Neural crest cell (in vitro differentiated cells): Measurements from ENCODE around the gene CCDC178. TPM values are rescaled to one million over a fixed set of nuclear protein-coding genes. Genes with fewer than 3 reads are reported as not detected.
A peak's percentile ranks its signal among the peaks of the same experiment; 100 is the strongest.

Experiments used
- DNase-seq: peaks from one replicate; pipeline ENCODE4 v3.0.0; 2021; ENCODE audit warnings: low read depth, mixed read lengths, low spot score
- H3K27ac Mint-ChIP-seq: one replicate; pipeline ENCODE4 v1.8.0; 2021; ENCODE audit warnings: mild to moderate bottlenecking, mixed read lengths; ENCODE audit not compliant: unreplicated experiment
- H3K27me3 Mint-ChIP-seq: 2 replicates; pipeline ENCODE4 v1.8.0; 2021; ENCODE audit warnings: low read depth, mild to moderate bottlenecking, mixed read lengths
- H3K36me3 Mint-ChIP-seq: 2 replicates; pipeline ENCODE4 v1.8.0; 2021; ENCODE audit warnings: low read depth, mild to moderate bottlenecking, mixed read lengths
- H3K4me1 Mint-ChIP-seq: 2 replicates; pipeline ENCODE4 v1.8.0; 2021; ENCODE audit warnings: mixed read lengths
- H3K4me3 Mint-ChIP-seq: one replicate; pipeline ENCODE4 v1.8.0; 2021; ENCODE audit warnings: mild to moderate bottlenecking, mixed read lengths
- H3K9me3 Mint-ChIP-seq: 2 replicates; pipeline ENCODE4 v1.8.0; 2021; ENCODE audit warnings: mixed read lengths
- total RNA-seq: library from RNA; stranded (reverse); gene quantifications from 2 replicates; pipeline ENCODE4 v1.2.1, GENCODE V29; 2021
- TF ChIP-seq, protein P1 (sequence below): fragments of 200-600 bp; sonication (generic); conservative IDR thresholded peaks from 2 replicates; pipeline ENCODE4 v1.5.0; 2021; ENCODE audit warnings: antibody characterized with exemption, mild to moderate bottlenecking

CCDC178 gene
- total RNA-seq, 1 donor from 2014 or later, result 0.42 TPM

DNA sequence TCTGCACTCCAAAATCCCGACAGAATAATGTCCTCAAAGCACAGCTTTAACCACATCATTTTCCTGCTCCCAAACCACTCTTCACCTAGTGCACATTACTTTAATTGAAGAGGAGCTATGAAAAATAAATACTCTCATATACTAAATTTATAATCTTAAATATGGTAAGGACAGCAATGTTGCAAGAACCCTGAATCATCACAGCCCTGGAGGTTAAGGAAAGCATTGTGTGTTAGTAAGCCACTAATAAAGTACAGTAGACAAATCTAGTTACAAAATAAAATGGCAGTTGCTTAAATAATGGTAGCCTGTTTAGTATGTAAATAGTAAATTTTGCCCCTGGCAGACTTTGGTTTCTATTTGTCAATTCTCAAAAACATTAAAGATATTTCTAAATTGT lies 27.0 kb upstream of the CCDC178 start:
- H3K4me3 Mint-ChIP-seq, result no peak overlapping the region
- no peaks in the 10 kb centered on the region for H3K27me3 Mint-ChIP-seq
- TF ChIP-seq, protein P1, sequence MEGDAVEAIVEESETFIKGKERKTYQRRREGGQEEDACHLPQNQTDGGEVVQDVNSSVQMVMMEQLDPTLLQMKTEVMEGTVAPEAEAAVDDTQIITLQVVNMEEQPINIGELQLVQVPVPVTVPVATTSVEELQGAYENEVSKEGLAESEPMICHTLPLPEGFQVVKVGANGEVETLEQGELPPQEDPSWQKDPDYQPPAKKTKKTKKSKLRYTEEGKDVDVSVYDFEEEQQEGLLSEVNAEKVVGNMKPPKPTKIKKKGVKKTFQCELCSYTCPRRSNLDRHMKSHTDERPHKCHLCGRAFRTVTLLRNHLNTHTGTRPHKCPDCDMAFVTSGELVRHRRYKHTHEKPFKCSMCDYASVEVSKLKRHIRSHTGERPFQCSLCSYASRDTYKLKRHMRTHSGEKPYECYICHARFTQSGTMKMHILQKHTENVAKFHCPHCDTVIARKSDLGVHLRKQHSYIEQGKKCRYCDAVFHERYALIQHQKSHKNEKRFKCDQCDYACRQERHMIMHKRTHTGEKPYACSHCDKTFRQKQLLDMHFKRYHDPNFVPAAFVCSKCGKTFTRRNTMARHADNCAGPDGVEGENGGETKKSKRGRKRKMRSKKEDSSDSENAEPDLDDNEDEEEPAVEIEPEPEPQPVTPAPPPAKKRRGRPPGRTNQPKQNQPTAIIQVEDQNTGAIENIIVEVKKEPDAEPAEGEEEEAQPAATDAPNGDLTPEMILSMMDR, result no peak
- DNase-seq, result no peak
- H3K27ac Mint-ChIP-seq, result peak overlapping the region; percentile 55
- no peaks in the 10 kb centered on the region for H3K9me3 Mint-ChIP-seq
- no peaks in the 10 kb centered on the region for H3K36me3 Mint-ChIP-seq
- no peaks in the 10 kb centered on the region for H3K4me1 Mint-ChIP-seq

DNA sequence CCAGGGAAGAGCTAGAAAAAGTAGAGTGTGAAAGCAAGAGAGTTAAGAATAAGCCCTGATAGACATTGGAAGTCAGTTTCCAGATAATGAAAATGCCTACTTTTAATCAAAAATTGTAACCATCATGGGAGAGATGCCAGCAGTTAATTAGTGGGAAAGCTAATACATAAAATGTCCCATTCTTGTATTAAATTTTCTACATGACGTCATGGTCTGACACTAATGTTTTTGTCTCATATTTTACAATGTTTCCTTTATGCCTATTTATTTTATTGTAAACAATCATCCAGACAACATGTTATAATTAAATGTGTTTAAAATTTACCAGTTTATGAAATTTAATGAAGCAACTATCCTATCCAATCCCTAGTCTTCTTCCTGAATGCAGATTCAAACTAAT lies 26.3 kb upstream of the CCDC178 start:
- DNase-seq, result no peak
- Mint-ChIP-seq H3K4me1 (no peaks in the 10 kb centered on the region), H3K27me3 (no peaks in the 10 kb centered on the region), H3K36me3 (no peaks in the 10 kb centered on the region), H3K27ac (no peak overlapping the region), H3K4me3 (no peak overlapping the region), H3K9me3 (no peaks in the 10 kb centered on the region)
- TF ChIP-seq, protein P1, result no peak

DNA sequence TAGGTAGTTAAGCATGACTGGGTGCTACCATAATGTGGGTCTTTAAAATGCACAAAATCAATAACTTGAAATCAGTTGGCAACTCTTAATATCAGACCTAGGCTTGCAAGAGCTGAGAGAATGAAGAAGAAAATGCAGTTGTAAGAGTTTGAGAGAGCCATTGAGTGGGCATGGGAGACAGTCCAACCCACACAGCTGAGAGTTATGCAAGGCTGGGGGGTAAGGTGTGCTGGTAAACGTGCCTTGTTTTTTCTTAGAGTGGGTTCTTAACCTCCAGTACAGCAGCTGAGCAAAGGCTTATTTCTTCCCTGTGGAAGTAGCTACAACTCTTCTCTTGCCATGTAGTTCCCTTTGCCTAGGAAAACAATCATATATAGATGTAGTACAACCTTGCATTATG lies 20.2 kb upstream of the CCDC178 start:
- no peaks in the 10 kb centered on the region for H3K27me3 Mint-ChIP-seq
- no peak overlapping the region for H3K4me3 Mint-ChIP-seq
- H3K27ac Mint-ChIP-seq, result no peak overlapping the region
- H3K4me1 Mint-ChIP-seq, result no peaks in the 10 kb centered on the region
- TF ChIP-seq, protein P1, result no peak
- H3K36me3 Mint-ChIP-seq, result no peaks in the 10 kb centered on the region
- no peak for DNase-seq
- no peaks in the 10 kb centered on the region for H3K9me3 Mint-ChIP-seq

DNA sequence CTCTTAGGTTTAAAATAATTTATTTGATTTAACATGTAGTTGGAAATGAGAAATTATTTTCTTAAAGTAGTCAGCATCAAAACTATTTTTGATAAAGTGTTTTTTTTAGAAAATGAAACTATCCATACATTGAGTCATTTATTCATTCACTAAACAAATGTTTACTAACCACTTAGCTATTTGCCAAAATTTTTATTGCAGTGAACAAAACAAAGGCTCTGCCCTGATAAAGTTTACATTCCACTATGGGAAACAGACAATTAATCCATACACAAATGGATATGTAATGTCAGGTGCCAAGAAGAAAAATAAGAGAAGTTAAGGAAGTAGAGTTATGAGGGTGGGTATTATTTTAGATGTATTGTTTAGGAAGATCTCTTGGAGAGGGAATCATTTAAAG lies 19.1 kb upstream of the CCDC178 start:
- Mint-ChIP-seq H3K4me1 (no peaks in the 10 kb centered on the region), H3K4me3 (no peak overlapping the region), H3K27ac (no peak overlapping the region), H3K9me3 (no peaks in the 10 kb centered on the region), H3K27me3 (no peaks in the 10 kb centered on the region), H3K36me3 (no peaks in the 10 kb centered on the region)
- TF ChIP-seq, protein P1, result no peak
- no peak for DNase-seq

DNA sequence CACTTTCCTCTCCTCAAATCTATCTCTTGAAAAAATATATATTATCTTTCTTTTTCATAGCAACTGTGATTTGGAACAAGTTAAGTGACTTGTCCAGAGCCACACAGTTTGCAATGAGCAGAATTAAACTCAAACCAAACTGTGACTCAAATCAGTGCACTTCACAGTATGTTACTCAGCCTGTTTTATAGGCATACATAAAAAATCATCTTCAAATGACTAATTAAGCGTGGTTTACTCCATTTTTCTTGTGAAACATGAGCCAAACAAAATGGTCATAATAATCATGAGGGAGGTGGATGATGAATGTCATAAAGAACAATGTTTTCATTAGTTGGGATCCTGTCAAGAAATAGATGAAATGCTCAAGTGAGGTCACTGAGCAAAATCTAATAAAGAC lies 6.1 kb upstream of the CCDC178 start:
- H3K27ac Mint-ChIP-seq, result no peak overlapping the region
- TF ChIP-seq, protein P1, result no peak
- H3K27me3 Mint-ChIP-seq, result peaks cover 4% of the 10 kb centered on the region
- DNase-seq, result no peak
- no peaks in the 10 kb centered on the region for H3K4me1 Mint-ChIP-seq
- no peak overlapping the region for H3K4me3 Mint-ChIP-seq
- no peaks in the 10 kb centered on the region for H3K9me3 Mint-ChIP-seq
- H3K36me3 Mint-ChIP-seq, result no peaks in the 10 kb centered on the region

DNA sequence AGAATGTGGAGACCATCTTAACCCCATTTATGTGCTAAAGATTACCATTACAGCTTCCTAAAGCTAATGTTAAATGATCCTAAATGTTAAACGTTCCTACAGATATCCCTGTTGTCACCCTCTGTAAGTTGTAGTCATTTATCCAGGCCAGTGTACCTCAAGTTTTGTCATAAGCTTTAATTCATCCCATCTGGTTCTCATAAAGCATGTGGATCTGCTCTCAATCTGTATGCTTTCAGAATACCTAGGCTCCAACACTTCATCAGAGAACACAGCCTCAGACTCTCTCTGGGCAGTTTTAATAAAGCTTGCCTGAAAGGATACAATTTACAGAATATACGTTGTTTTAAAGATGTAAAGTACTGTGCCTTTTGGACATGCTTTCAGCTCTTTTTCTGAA lies 4.2 kb upstream of the CCDC178 start:
- TF ChIP-seq, protein P1, result no peak
- Mint-ChIP-seq H3K4me3 (no peak overlapping the region), H3K9me3 (no peaks in the 10 kb centered on the region), H3K27me3 (peaks cover 13% of the 10 kb centered on the region), H3K27ac (no peak overlapping the region), H3K36me3 (no peaks in the 10 kb centered on the region), H3K4me1 (peaks cover 7% of the 10 kb centered on the region)
- no peak for DNase-seq
